DMS 273 (cell line): Measurements from ENCODE around the gene PPP1R12B.

Source experiments
- DNase-seq: peaks from one replicate; lab custom pipeline; 2025; ENCODE audit not compliant: unreplicated experiment; lab: John Stamatoyannopoulos, UW

PPP1R12B gene

GRCh38 chr1:202348509-202349205 is at the start of gene PPP1R12B:
Gene PPP1R12B, plus strand, starts transcription at chr1:202348699. Its CDS starts 153 bp downstream, at chr1:202348852.
- peak; percentile 99 for DNase-seq

GRCh38 chr1:202302166-202302565 is 46.3 kb upstream of the PPP1R12B start:
- DNase-seq = no peak

DNA sequence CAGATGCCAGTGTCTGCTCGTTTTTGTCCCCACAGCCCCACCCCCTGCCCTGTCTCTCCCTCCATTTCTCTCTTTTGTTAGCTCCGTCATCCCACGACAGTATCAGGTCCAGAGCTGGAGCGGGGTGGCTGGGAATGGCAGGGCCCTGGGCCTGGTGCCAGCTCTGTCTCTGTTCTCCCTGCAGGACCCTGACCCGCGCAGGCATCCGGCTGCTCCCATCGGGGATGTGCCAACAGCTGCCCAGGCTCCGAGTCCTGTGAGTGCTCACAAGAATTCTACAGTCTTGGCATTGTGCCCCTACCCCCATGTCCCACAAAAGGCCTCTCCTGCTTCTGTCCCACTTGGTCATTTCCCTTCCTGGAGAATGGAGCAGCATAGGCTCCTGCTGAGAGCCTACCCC is 44.1 kb upstream of the PPP1R12B start:
- peak; percentile 32 for DNase-seq

GRCh38 chr1:202305168-202305567 is 43.3 kb upstream of the PPP1R12B start:
- no peak for DNase-seq

DNA sequence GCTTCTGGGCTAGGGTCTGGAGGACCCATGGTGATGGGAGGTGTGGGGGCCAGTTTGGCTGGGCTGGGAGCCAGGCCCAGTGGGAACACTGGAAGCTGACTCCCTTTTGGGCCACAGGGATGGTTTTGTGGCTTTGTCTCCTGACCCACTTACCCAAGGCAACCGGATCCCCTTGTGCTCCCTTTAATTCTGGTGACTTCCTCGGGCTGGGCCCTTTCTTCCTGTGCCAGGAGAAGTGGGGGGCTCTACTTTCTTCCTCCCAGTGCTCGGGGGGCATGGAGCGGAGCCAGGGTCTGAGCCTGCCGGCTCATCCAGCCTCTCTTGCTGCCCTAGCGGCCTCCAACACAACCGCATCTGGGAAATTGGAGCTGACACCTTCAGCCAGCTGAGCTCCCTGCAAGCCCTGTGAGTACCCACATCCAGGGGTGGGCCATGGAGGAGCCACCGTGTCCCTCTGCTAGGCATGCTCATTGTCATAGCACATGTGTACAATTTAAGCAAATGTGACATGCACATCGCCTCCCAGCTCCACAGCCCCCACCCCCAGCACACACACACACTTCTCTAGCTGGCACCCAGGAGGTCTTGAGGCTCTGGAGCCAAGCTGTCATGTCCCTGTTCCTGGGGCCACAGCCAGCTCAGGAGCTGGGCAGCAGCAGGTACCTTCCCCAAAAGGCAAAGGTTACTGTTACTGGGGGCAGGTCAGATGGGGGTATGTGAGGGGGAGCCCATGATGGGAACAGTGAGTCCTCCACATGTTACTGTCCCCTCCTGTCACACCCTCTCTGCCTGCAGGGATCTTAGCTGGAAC is 41.8 kb upstream of the PPP1R12B start:
- DNase-seq = no peak

GRCh38 chr1:202310071-202310725 is 38.3 kb upstream of the PPP1R12B start:
- DNase-seq = no peak

DNA sequence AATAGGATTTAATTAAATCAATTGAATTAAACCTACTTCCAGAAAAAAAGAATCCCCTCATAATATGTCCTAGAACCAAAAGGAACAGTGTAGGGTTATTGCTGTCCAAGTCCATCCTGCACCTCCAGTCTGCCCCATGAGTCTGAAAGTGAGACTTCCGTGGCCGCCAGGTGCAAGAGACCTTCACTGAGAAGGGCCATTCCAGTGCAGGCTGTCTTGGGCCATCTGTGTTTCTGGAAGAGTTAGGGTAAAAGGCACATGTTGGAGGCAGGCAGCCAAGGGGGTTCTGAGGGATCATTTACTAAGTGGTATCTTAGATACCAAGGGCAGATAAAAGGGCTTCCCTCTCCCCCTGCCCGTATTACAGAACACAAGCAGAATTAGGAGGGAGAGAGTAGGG is 37.8 kb upstream of the PPP1R12B start:
- DNase-seq = peak; percentile 70

GRCh38 chr1:202311875-202312635 is 36.4 kb upstream of the PPP1R12B start:
- DNase-seq = peak; percentile 58

- peak; percentile 91 for DNase-seq
These were observed 32.8 kb upstream of the PPP1R12B start for GRCh38 chr1:202315576-202316168.

GRCh38 chr1:202316186-202316585 is 32.3 kb upstream of the PPP1R12B start:
- no peak for DNase-seq

DNA sequence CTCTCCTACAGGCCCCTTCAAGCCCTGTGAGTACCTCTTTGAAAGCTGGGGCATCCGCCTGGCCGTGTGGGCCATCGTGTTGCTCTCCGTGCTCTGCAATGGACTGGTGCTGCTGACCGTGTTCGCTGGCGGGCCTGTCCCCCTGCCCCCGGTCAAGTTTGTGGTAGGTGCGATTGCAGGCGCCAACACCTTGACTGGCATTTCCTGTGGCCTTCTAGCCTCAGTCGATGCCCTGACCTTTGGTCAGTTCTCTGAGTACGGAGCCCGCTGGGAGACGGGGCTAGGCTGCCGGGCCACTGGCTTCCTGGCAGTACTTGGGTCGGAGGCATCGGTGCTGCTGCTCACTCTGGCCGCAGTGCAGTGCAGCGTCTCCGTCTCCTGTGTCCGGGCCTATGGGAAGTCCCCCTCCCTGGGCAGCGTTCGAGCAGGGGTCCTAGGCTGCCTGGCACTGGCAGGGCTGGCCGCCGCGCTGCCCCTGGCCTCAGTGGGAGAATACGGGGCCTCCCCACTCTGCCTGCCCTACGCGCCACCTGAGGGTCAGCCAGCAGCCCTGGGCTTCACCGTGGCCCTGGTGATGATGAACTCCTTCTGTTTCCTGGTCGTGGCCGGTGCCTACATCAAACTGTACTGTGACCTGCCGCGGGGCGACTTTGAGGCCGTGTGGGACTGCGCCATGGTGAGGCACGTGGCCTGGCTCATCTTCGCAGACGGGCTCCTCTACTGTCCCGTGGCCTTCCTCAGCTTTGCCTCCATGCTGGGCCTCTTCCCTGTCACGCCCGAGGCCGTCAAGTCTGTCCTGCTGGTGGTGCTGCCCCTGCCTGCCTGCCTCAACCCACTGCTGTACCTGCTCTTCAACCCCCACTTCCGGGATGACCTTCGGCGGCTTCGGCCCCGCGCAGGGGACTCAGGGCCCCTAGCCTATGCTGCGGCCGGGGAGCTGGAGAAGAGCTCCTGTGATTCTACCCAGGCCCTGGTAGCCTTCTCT is 30.3 kb upstream of the PPP1R12B start:
- DNase-seq = no peak

DNA sequence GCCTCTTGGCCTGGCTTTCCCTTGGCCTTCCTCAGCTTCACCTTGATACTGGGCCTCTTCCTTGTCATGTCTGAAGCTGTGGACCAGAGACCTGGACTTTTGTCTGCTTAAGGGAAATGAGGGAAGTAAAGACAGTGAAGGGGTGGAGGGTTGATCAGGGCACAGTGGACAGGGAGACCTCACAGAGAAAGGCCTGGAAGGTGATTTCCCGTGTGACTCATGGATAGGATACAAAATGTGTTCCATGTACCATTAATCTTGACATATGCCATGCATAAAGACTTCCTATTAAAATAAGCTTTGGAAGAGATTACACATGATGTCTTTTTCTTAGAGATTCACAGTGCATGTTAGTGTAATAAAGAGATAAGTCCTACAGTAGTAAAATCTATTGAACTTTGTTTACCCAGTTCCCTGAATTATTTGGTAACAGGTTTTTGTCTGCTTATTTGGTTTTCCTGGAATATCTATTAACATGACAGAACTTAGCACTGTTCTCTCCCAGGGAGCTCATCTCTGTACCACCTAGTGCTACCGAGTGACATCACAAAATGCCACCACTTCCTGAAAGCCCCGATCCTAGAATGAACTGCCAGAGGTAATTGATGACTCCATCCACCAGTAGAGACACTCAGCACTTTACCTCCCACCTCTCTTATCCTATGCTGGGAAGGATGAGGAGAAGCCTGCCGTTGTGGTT is 29.0 kb upstream of the PPP1R12B start:
- DNase-seq = no peak

GRCh38 chr1:202320081-202320405 is 28.5 kb upstream of the PPP1R12B start:
- no peak for DNase-seq

GRCh38 chr1:202323731-202324130 is 24.8 kb upstream of the PPP1R12B start:
- DNase-seq = no peak

- DNase-seq = no peak
These were observed 23.9 kb upstream of the PPP1R12B start for GRCh38 chr1:202324646-202325045.

DNA sequence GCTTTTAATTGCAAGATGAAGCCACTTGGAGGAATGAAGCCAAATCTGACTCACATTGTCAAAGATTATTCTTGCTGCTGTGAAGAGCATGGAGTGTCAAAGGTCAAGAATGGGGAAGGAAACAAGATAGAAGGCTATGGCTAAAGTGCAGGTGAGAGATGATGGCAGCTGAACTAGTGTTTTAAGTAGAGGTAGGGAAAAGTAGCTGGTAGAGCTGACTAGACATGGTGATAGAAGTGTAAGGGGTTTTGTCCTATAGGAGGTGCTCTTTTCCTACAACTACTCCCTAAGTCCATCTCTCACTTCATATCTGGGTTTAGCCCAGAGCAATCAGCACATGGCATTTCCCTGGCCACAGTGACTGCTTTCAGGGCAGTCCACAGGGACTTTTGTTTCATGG is 18.6 kb upstream of the PPP1R12B start:
- DNase-seq = no peak

GRCh38 chr1:202333861-202334260 is 14.6 kb upstream of the PPP1R12B start:
- no peak for DNase-seq

GRCh38 chr1:202343652-202344349 is 4.7 kb upstream of the PPP1R12B start:
- DNase-seq = peak; percentile 84
